CD4-positive, CD25-positive, alpha-beta regulatory T cell (primary cell): ENCODE measurements around the gene CCNG2. TPM values are rescaled to one million over a fixed set of nuclear protein-coding genes. Genes with fewer than 3 reads are reported as not detected.

Source experiments
- ATAC-seq, 2 donors: fragments of 150-1000 bp; cut with Tn5 transposase; one replicate each; pipeline ENCODE4 v1.10.0; 2021; ENCODE audit warnings: low read depth in 2 of 2, moderate number of reproducible peaks in 2 of 2, moderate library complexity in 1 of 2
- DNase-seq, 3 donors: peaks; one replicate each; pipeline versions ENCODE4 v3.0.0 to v3.0.0-alpha.2; 2012 to 2022; ENCODE audit warnings: mixed read lengths in 1 of 3
- H3K27ac ChIP-seq: one replicate; pipeline ENCODE4 v1.7.0; 2013; ENCODE audit warnings: mild to moderate bottlenecking, low read length; ENCODE audit not compliant: insufficient read depth, poor library complexity, severe bottlenecking
- H3K27me3 ChIP-seq: one replicate; pipeline ENCODE4 v1.7.0; 2013; ENCODE audit warnings: low read length; ENCODE audit not compliant: control insufficient read depth, insufficient read depth
- H3K36me3 ChIP-seq: one replicate; pipeline ENCODE4 v1.7.0; 2013; ENCODE audit warnings: mild to moderate bottlenecking, low read length, moderate library complexity; ENCODE audit not compliant: control insufficient read depth, insufficient read depth
- H3K4me1 ChIP-seq: 2 replicates; pipeline ENCODE4 v1.7.0; 2013; ENCODE audit warnings: mild to moderate bottlenecking, low read length; ENCODE audit not compliant: insufficient read depth, control insufficient read depth, poor library complexity, severe bottlenecking
- H3K4me3 ChIP-seq: one replicate; pipeline ENCODE4 v1.7.0; 2013; ENCODE audit warnings: low read depth, mild to moderate bottlenecking, low read length, moderate library complexity
- H3K9me3 ChIP-seq, 2 experiments: 1 replicate in 1 of 2; 2 replicates in 1 of 2; pipeline ENCODE4 v1.7.0; 2013; ENCODE audit warnings: low read length in 2 of 2, mild to moderate bottlenecking in 1 of 2, moderate library complexity in 1 of 2; ENCODE audit not compliant: control insufficient read depth in 2 of 2
- H3K27ac Mint-ChIP-seq, 3 donors: one replicate each; pipeline ENCODE4 v1.8.0; 2020 to 2022; ENCODE audit warnings: mild to moderate bottlenecking in 3 of 3, mixed read lengths in 3 of 3, moderate library complexity in 2 of 3
- H3K27me3 Mint-ChIP-seq: one replicate; pipeline ENCODE4 v1.8.0; 2022; ENCODE audit warnings: mild to moderate bottlenecking, mixed read lengths
- H3K36me3 Mint-ChIP-seq: one replicate; pipeline ENCODE4 v1.8.0; 2020; ENCODE audit warnings: mixed read lengths
- H3K4me1 Mint-ChIP-seq, 4 donors: one replicate each; pipeline ENCODE4 v1.8.0; 2020 to 2022; ENCODE audit warnings: mixed read lengths in 4 of 4, mild to moderate bottlenecking in 1 of 4
- H3K4me3 Mint-ChIP-seq, 4 donors: one replicate each; pipeline ENCODE4 v1.8.0; 2020 to 2022; ENCODE audit warnings: mild to moderate bottlenecking in 4 of 4, mixed read lengths in 4 of 4, moderate library complexity in 3 of 4
- H3K9me3 Mint-ChIP-seq, 7 donors: one replicate each; pipeline ENCODE4 v1.8.0; 2020 to 2022; ENCODE audit warnings: mixed read lengths in 7 of 7, mild to moderate bottlenecking in 3 of 7, moderate library complexity in 2 of 7
- polyA plus RNA-seq, 4 donors: library from polyadenylated mRNA; unstranded; fragments of 300-500 nt; fragmentation: Illumina TruSeq; gene quantifications; one replicate each; pipeline ENCODE4 v1.2.3, GENCODE V29; 2021
- total RNA-seq: library from RNA; stranded (reverse); gene quantifications from one replicate; pipeline ENCODE4 v1.2.3, GENCODE V29; 2022

Gene CCNG2
- total and polyA plus RNA-seq, 5 donors from 2014 or later = 35.0 to 80.6 (median 41.1) TPM

DNA sequence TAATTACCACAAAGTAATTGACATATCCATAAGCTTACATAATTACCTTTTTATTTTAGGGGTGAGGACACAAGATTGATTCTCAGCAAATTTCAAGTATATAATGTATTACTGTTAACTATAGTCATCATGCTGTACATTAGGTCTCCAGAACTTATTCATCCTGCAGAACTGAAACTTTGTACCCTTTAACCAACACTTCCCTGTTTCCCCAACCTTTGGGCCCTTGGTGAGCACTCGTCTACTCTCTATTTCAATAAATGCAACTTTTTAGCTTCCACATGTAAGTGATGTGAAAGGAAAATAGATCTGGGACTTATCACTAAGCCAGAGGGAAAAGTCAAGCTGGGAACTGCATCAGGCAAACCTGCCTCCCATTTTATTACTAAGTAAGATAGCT, 33.6 kb upstream of the CCNG2 start:
- ATAC-seq (no peak), DNase-seq (no peak)
- H3K27ac Mint-ChIP-seq = no peak overlapping the region
- H3K9me3 Mint-ChIP-seq = peaks cover 0 to 1% (median 0%) of the 10 kb centered on the region in 7 donors
- no peaks in the 10 kb centered on the region for H3K36me3 Mint-ChIP-seq
- peaks cover 18% of the 10 kb centered on the region for H3K4me1 ChIP-seq
- no peak overlapping the region for H3K4me3 ChIP-seq
- peaks cover 4% of the 10 kb centered on the region for H3K27me3 Mint-ChIP-seq
- H3K9me3 ChIP-seq = no peaks in the 10 kb centered on the region
- no peaks in the 10 kb centered on the region for H3K27me3 ChIP-seq
- H3K27ac ChIP-seq = no peak overlapping the region
- H3K4me1 Mint-ChIP-seq = peaks cover 10 to 25% (median 21%) of the 10 kb centered on the region in 4 donors
- H3K36me3 ChIP-seq = no peaks in the 10 kb centered on the region
- H3K4me3 Mint-ChIP-seq = no peak overlapping the region

DNA sequence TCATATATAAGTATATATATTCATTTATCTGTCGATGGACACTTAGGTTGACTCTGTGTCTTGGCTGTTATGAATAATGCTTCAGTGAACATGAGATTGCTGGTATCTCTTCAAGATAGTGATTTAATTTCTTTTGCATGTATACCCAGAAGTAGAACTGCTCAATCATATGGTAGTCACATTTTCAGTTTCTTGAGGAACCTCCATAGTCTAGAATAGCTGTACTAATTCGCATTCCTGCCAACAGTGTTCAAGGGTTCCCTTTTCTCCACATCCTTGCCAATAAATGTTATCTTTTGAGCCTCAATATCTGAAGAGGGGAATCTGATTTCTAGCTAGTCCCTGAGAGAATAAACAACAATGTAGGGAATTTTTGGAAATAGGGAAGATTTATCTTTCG, 32.4 kb upstream of the CCNG2 start:
- Mint-ChIP-seq H3K4me1 (peaks cover 10 to 29% (median 21%) of the 10 kb centered on the region in 4 donors), H3K4me3 (no peak overlapping the region), H3K27me3 (peaks cover 4% of the 10 kb centered on the region), H3K9me3 (peaks cover 0 to 1% (median 0%) of the 10 kb centered on the region in 7 donors), H3K36me3 (no peaks in the 10 kb centered on the region), H3K27ac (no peak overlapping the region)
- Histone ChIP-seq H3K27ac (no peak overlapping the region), H3K36me3 (no peaks in the 10 kb centered on the region), H3K4me1 (peaks cover 21% of the 10 kb centered on the region), H3K4me3 (no peak overlapping the region), H3K27me3 (no peaks in the 10 kb centered on the region), H3K9me3 (no peaks in the 10 kb centered on the region)
- ATAC-seq (no peak), DNase-seq (no peak)

DNA sequence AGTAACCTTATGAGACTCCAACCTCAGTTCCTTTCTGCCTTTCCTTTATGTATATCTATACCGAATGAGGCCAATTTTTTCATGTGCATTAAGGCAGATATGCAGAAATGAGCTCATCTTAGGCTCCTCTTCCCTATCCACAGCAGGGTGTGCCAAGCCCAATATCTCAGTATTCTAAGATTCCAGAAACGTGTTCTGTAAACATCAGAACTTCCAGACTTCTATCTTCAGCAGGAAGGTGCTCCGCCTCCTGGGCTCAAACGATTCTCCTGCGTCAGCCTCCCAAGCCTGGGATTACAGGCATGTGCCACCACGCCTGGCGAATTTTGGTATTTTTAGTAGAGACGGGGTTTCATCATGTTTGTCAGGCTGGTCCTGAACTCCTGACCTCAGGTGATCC, 31.0 kb upstream of the CCNG2 start:
- peaks cover 0 to 1% (median 0%) of the 10 kb centered on the region in 7 donors for H3K9me3 Mint-ChIP-seq
- Histone ChIP-seq H3K4me1 (peaks cover 21% of the 10 kb centered on the region), H3K27me3 (no peaks in the 10 kb centered on the region), H3K27ac (no peak overlapping the region), H3K36me3 (no peaks in the 10 kb centered on the region), H3K4me3 (no peak overlapping the region), H3K9me3 (no peaks in the 10 kb centered on the region)
- no peaks in the 10 kb centered on the region for H3K36me3 Mint-ChIP-seq
- H3K4me1 Mint-ChIP-seq = peaks cover 10 to 29% (median 19%) of the 10 kb centered on the region in 4 donors
- DNase-seq (no peak), ATAC-seq (no peak)
- H3K27me3 Mint-ChIP-seq = peaks cover 4% of the 10 kb centered on the region
- no peak overlapping the region for H3K27ac Mint-ChIP-seq
- peak overlapping the region in 1 of 4 donors; percentile 4 for H3K4me3 Mint-ChIP-seq

GRCh38 chr4:77126809-77127208, 30.2 kb upstream of the CCNG2 start:
- no peaks in the 10 kb centered on the region for H3K36me3 ChIP-seq
- H3K9me3 ChIP-seq = no peaks in the 10 kb centered on the region
- H3K27me3 ChIP-seq = peaks cover 2% of the 10 kb centered on the region
- peaks cover 21% of the 10 kb centered on the region for H3K4me1 ChIP-seq
- peak overlapping the region; percentile 41 for H3K4me3 ChIP-seq
- peaks cover 3% of the 10 kb centered on the region for H3K27me3 Mint-ChIP-seq
- no peaks in the 10 kb centered on the region for H3K36me3 Mint-ChIP-seq
- peak overlapping the region; percentile 53 to 87 (median 70) for H3K27ac Mint-ChIP-seq
- ATAC-seq (peak; percentile 55 to 74), DNase-seq (peak in 1 of 3 donors; percentile 26)
- peaks cover 10 to 29% (median 19%) of the 10 kb centered on the region in 4 donors for H3K4me1 Mint-ChIP-seq
- H3K4me3 Mint-ChIP-seq = peak overlapping the region; percentile 0 to 48 (median 20)
- no peak overlapping the region for H3K27ac ChIP-seq
- peaks cover 0 to 1% (median 0%) of the 10 kb centered on the region in 7 donors for H3K9me3 Mint-ChIP-seq

GRCh38 chr4:77127215-77127614, 29.8 kb upstream of the CCNG2 start:
- H3K27ac Mint-ChIP-seq = peak overlapping the region; percentile 53 to 87 (median 70)
- H3K27me3 Mint-ChIP-seq = no peaks in the 10 kb centered on the region
- Histone ChIP-seq H3K36me3 (no peaks in the 10 kb centered on the region), H3K27ac (peak overlapping the region; percentile 62), H3K4me3 (peak overlapping the region; percentile 41), H3K4me1 (peaks cover 21% of the 10 kb centered on the region), H3K9me3 (no peaks in the 10 kb centered on the region), H3K27me3 (peaks cover 2% of the 10 kb centered on the region)
- no peaks in the 10 kb centered on the region for H3K36me3 Mint-ChIP-seq
- peak overlapping the region in 3 of 4 donors; percentile 0 to 51 (median 48) for H3K4me3 Mint-ChIP-seq
- DNase-seq = no peak
- peaks cover 10 to 29% (median 19%) of the 10 kb centered on the region in 4 donors for H3K4me1 Mint-ChIP-seq
- peaks cover 0 to 1% (median 0%) of the 10 kb centered on the region in 7 donors for H3K9me3 Mint-ChIP-seq
- ATAC-seq = peak; percentile 24 to 25

GRCh38 chr4:77127837-77128621, 29.0 kb upstream of the CCNG2 start:
- no peaks in the 10 kb centered on the region for H3K36me3 Mint-ChIP-seq
- no peaks in the 10 kb centered on the region for H3K27me3 Mint-ChIP-seq
- ATAC-seq = no peak
- Histone ChIP-seq H3K9me3 (no peaks in the 10 kb centered on the region), H3K36me3 (no peaks in the 10 kb centered on the region), H3K27me3 (peaks cover 2% of the 10 kb centered on the region), H3K4me3 (peak overlapping the region; percentile 26), H3K4me1 (peaks cover 21% of the 10 kb centered on the region), H3K27ac (peak overlapping the region; percentile 62)
- H3K27ac Mint-ChIP-seq = peak overlapping the region; percentile 49 to 70 (median 70)
- peaks cover 10 to 29% (median 19%) of the 10 kb centered on the region in 4 donors for H3K4me1 Mint-ChIP-seq
- peak overlapping the region; percentile 0 to 51 (median 43) for H3K4me3 Mint-ChIP-seq
- H3K9me3 Mint-ChIP-seq = peaks cover 0 to 1% (median 0%) of the 10 kb centered on the region in 7 donors
- DNase-seq = no peak

DNA sequence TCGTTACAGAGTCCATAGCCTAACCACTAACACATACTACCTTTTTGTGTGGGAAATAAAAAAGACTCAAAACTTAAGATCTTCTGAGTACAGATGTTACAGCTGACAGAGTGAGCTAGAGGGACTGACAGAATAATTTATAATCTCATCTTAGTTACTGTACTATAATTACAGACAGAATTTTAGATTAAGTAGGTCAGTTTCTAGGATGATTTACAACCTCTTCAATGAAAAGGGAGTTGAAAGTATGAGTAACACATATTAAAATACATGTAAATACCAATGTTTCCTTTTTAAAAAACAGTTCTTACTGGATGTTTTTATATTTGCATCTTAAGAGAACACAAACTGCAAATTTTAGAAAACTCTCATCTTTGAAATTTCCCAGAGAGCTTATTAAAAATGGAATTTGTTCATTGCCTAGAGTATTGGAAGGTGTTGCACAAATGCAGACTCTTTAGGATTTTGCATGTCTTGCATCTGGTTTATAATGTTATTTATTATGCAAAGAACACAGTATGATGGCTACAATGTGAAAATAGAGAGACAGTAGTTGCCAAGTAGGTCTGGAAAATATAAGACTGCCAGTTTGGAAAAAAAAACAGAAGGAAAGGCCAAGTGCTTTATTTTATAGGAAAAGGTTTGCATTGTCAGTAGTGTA, 24.2 kb upstream of the CCNG2 start:
- Histone ChIP-seq H3K27me3 (peaks cover 2% of the 10 kb centered on the region), H3K9me3 (no peaks in the 10 kb centered on the region), H3K4me3 (no peak overlapping the region), H3K4me1 (peaks cover 12% of the 10 kb centered on the region), H3K36me3 (no peaks in the 10 kb centered on the region), H3K27ac (no peak overlapping the region)
- no peak overlapping the region for H3K4me3 Mint-ChIP-seq
- peaks cover 4 to 15% (median 9%) of the 10 kb centered on the region in 4 donors for H3K4me1 Mint-ChIP-seq
- H3K27ac Mint-ChIP-seq = no peak overlapping the region
- no peaks in the 10 kb centered on the region for H3K36me3 Mint-ChIP-seq
- DNase-seq = no peak
- H3K9me3 Mint-ChIP-seq = peaks cover 0 to 1% (median 0%) of the 10 kb centered on the region in 7 donors
- ATAC-seq = no peak
- no peaks in the 10 kb centered on the region for H3K27me3 Mint-ChIP-seq
